GM21723 (cell line): Measurements from ENCODE around the gene RALGDS.
"Not testable (repeated sequence)": the region's sequence is repeated elsewhere in the genome, so short reads cannot be mapped to it uniquely, and the experiment has no call there.

Experiments
- ATAC-seq: cut with Tn5 transposase; IDR thresholded peaks from one replicate; pipeline ENCODE4 v1.9.1; 2021; ENCODE audit warnings: mild to moderate bottlenecking, moderate library complexity; ENCODE audit not compliant: unreplicated experiment

Gene RALGDS

GRCh38 chr9:133121198-133121914 is at the start of gene RALGDS:
RALGDS (minus strand) TSS chr9:133121240; CDS start chr9:133121154, 86 bp downstream.
- ATAC-seq, result peak; percentile 62

GRCh38 chr9:133170716-133171115 is 49.7 kb upstream of the RALGDS start:
- no peak for ATAC-seq

GRCh38 chr9:133169687-133170086 is 48.6 kb upstream of the RALGDS start:
- ATAC-seq, result not testable (repeated sequence)

GRCh38 chr9:133169102-133169501 is 48.1 kb upstream of the RALGDS start:
- ATAC-seq, result no peak

- ATAC-seq, result no peak
These were observed 47.4 kb upstream of the RALGDS start for GRCh38 chr9:133168432-133168831.

- no peak for ATAC-seq
These were observed 46.7 kb upstream of the RALGDS start for GRCh38 chr9:133167769-133168168.

GRCh38 chr9:133167096-133167730 is 46.2 kb upstream of the RALGDS start:
- no peak for ATAC-seq

GRCh38 chr9:133166392-133166791 is 45.4 kb upstream of the RALGDS start:
- ATAC-seq, result no peak

- ATAC-seq, result no peak
These were observed 44.4 kb upstream of the RALGDS start for GRCh38 chr9:133165452-133165730.

GRCh38 chr9:133164191-133164590 is 43.2 kb upstream of the RALGDS start:
- ATAC-seq, result no peak

- no peak for ATAC-seq
These were observed 42.6 kb upstream of the RALGDS start, which contains the start of gene GBGT1 for GRCh38 chr9:133163504-133164172. GBGT1 (minus strand) TSS chr9:133163914; CDS start chr9:133162412, 1,502 bp downstream.

GRCh38 chr9:133162861-133163503 is 41.9 kb upstream of the RALGDS start:
- no peak for ATAC-seq

GRCh38 chr9:133161547-133161950 is 40.5 kb upstream of the RALGDS start:
- no peak for ATAC-seq

- no peak for ATAC-seq
These were observed 39.9 kb upstream of the RALGDS start for GRCh38 chr9:133160742-133161546.

GRCh38 chr9:133158695-133159094 is 37.7 kb upstream of the RALGDS start:
- ATAC-seq, result no peak

- ATAC-seq, result no peak
These were observed 34.1 kb upstream of the RALGDS start for GRCh38 chr9:133155156-133155555.

GRCh38 chr9:133154097-133154989 is 33.3 kb upstream of the RALGDS start:
- ATAC-seq, result no peak

GRCh38 chr9:133153227-133154096 is 32.4 kb upstream of the RALGDS start:
- ATAC-seq, result no peak
